ENCODE data around the gene KLHDC7A.
"Not testable (repeated sequence)": the region's sequence is repeated elsewhere in the genome, so short reads cannot be mapped to it uniquely, and the experiment has no call there.

The KLHDC7A gene

GRCh38 chr1:18458133-18459092 is 22.3 kb upstream of the KLHDC7A start:
- Histone ChIP-seq H3K9me3 (ENCODE audit: severe bottlenecking) (no peaks in the 10 kb centered on the region), H3K36me3 (ENCODE audit: low read depth) (no peaks in the 10 kb centered on the region), H3K27me3 (ENCODE audit: insufficient read depth, poor library complexity, severe bottlenecking) (peaks cover 2% of the 10 kb centered on the region), H3K4me3 (ENCODE audit: severe bottlenecking) (no peak overlapping the region), H3K4me1 (ENCODE audit: insufficient read depth, poor library complexity, severe bottlenecking) (no peaks in the 10 kb centered on the region), H3K27ac (ENCODE audit: poor library complexity, severe bottlenecking) (no peak overlapping the region)
- DNase-seq (ENCODE audit: low spot score) = no peak
- ATAC-seq (ENCODE audit: low read depth) = no peak
- TF ChIP-seq CTCF (IDR thresholded peaks at IDR 0.05; ENCODE audit: poor library complexity, severe bottlenecking) = no peak

- H3K4me3 ChIP-seq (ENCODE audit: severe bottlenecking) = no peak overlapping the region
- H3K4me1 ChIP-seq (ENCODE audit: insufficient read depth, poor library complexity, severe bottlenecking) = no peaks in the 10 kb centered on the region
- no peaks in the 10 kb centered on the region for H3K9me3 ChIP-seq (ENCODE audit: severe bottlenecking)
- H3K36me3 ChIP-seq (ENCODE audit: low read depth) = no peaks in the 10 kb centered on the region
- no peak for DNase-seq (ENCODE audit: low spot score)
- no peak for ATAC-seq (ENCODE audit: low read depth)
- no peak for TF ChIP-seq CTCF (IDR thresholded peaks at IDR 0.05; ENCODE audit: poor library complexity, severe bottlenecking)
- H3K27me3 ChIP-seq (ENCODE audit: insufficient read depth, poor library complexity, severe bottlenecking) = peaks cover 2% of the 10 kb centered on the region
- no peak overlapping the region for H3K27ac ChIP-seq (ENCODE audit: poor library complexity, severe bottlenecking)
Observed at GRCh38 chr1:18461656-18462055, 19.1 kb upstream of the KLHDC7A start.

GRCh38 chr1:18462517-18462916 is 18.2 kb upstream of the KLHDC7A start:
- not testable (repeated sequence) for ATAC-seq (ENCODE audit: low read depth); H3K27ac ChIP-seq (ENCODE audit: poor library complexity, severe bottlenecking); H3K27me3 ChIP-seq (ENCODE audit: insufficient read depth, poor library complexity, severe bottlenecking); H3K9me3 ChIP-seq (ENCODE audit: severe bottlenecking); H3K4me3 ChIP-seq (ENCODE audit: severe bottlenecking); H3K36me3 ChIP-seq (ENCODE audit: low read depth); H3K4me1 ChIP-seq (ENCODE audit: insufficient read depth, poor library complexity, severe bottlenecking); DNase-seq (ENCODE audit: low spot score)

GRCh38 chr1:18463063-18463462 is 17.7 kb upstream of the KLHDC7A start:
- Histone ChIP-seq H3K4me3 (ENCODE audit: severe bottlenecking) (no peak overlapping the region), H3K27ac (ENCODE audit: poor library complexity, severe bottlenecking) (no peak overlapping the region), H3K4me1 (ENCODE audit: insufficient read depth, poor library complexity, severe bottlenecking) (no peaks in the 10 kb centered on the region), H3K27me3 (ENCODE audit: insufficient read depth, poor library complexity, severe bottlenecking) (no peaks in the 10 kb centered on the region), H3K36me3 (ENCODE audit: low read depth) (no peaks in the 10 kb centered on the region), H3K9me3 (ENCODE audit: severe bottlenecking) (no peaks in the 10 kb centered on the region)
- DNase-seq (ENCODE audit: low spot score) (no peak), ATAC-seq (ENCODE audit: low read depth) (no peak)
- TF ChIP-seq CTCF (IDR thresholded peaks at IDR 0.05; ENCODE audit: poor library complexity, severe bottlenecking) = no peak

- no peak for TF ChIP-seq CTCF (IDR thresholded peaks at IDR 0.05; ENCODE audit: poor library complexity, severe bottlenecking)
Observed at GRCh38 chr1:18463984-18464664, 16.6 kb upstream of the KLHDC7A start.

More at GRCh38 chr1:18463984-18464664, 16.6 kb upstream of the KLHDC7A start:
- Histone ChIP-seq H3K4me1 (ENCODE audit: insufficient read depth, poor library complexity, severe bottlenecking) (no peaks in the 10 kb centered on the region), H3K36me3 (ENCODE audit: low read depth) (no peaks in the 10 kb centered on the region), H3K4me3 (ENCODE audit: severe bottlenecking) (no peak overlapping the region), H3K9me3 (ENCODE audit: severe bottlenecking) (no peaks in the 10 kb centered on the region), H3K27me3 (ENCODE audit: insufficient read depth, poor library complexity, severe bottlenecking) (no peaks in the 10 kb centered on the region), H3K27ac (ENCODE audit: poor library complexity, severe bottlenecking) (no peak overlapping the region)
- DNase-seq (ENCODE audit: low spot score) = no peak
- no peak for ATAC-seq (ENCODE audit: low read depth)

All from RWPE2 (cell line).